Cerebellar cortex (tissue), 1 donor: ENCODE results near the gene DHTKD1.
"Not testable (repeated sequence)": the region's sequence is repeated elsewhere in the genome, so short reads cannot be mapped to it uniquely, and the experiment has no call there.

Experiments used
- DNase-seq: peaks from one replicate; pipeline ENCODE4 v3.0.0-alpha.2; 2015; ENCODE audit warnings: low spot score

Gene DHTKD1

DNA sequence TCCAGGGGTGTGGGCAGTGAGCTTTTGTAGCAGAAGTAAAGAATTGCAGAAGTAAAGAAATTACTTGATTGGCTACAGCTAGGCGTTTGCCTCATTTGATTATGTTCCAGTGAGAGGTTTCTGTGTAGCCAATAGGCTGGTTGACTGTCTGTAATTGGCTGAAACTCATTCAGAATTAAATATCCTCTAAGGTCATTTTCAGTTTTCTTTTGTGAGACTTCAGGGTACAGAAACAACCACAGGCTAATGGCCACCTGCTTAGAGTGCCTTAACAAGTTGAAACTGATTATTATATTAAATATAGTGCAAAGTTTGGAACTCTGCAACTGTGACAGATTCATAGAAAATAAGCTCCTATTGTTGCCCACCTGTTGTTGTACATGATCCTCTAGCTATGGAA, 71.3 kb downstream of the DHTKD1 start:
- DNase-seq = no peak

DNA sequence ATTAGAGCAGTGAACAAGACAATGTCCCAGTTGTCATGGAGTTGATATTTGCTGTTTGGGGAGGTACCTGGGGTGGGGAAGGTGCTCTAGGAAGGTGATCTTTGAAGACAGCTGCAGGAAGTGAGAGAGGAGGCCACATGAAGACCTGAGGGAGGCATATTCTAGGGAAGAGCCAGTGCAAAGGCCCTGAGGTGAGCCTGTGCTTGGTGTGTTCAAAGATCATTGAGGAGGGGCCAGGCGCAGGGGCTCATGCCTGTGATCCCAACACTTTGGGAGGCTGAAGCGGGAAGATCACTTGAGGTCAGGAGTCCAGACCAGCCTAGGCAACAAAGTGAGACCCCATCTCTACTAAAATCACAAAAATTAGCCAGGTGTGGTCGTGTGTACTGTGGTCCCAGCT, 75.8 kb downstream of the DHTKD1 start:
- DNase-seq = no peak

DNA sequence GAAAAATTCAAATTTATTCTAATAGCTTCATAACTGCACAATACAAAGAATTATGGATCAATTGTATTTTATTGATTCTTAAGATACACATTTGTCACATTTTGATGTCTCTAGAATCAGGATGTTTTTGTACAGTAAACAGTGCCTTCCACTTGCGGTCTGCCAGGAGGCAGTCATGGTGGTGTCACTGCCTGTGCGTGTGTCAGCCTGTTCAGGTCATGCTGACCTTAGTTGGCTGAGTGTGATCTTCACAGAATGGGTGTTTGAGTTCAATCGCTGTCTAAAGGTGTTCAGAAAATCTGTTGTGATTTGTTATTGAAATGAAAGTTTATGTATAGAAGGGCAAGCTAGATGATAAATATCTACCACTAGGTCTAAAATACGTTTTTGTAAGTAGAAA, 81.4 kb downstream of the DHTKD1 start:
- DNase-seq = no peak

DNA sequence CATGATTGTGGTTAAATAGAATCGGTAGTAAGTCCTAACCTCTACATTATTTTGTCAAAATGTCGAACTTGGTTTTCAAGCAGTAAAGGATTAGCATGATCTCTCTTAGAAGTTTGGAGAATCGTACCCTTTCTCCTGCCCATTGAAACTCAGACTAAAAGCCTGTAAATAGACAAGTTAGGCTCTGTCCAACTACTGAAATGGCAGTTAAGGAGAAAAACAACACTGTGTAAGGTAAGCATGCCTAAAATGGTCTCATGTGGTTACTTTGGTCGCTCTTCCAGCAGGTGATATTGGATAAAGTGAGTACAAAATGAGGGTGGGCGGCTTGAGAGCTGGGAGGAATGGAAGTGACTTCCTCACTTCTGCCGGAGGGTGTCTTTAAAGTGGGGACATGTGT, 85.8 kb downstream of the DHTKD1 start:
- DNase-seq = no peak

DNA sequence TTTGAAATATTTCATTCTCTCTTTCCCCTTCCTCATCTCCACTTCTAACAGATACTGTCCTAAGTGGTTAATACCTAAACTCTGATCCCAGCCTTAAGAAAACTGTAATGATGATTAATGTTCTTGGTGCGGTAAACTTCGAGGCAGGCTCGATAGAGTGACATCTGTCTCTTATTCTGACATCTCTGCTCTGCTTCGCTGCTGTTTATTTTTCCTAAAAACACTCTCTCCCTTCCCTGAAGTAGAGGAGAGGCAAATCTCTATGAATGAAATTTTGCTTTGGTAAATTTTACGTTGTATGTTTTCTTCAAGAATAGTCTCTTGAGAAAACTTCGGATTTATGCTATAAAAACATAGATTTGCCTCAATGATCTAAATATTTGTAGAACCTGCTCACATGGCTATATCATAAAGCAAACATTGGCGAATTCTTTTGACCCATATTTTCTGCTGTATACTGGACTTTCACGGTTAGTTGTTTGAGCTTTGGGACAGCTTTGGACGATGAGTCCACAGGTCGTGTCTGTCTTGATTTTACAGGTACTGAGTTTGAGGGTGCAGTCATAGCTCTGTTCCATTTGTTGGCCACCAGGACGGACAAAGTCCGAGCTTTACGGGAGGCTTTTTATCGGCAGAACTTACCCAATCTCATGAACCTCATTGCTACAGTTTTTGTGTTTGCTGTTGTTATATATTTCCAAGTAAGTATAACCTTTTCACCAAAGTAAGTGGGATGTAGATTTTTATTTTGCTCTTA, 87.8 kb downstream of the DHTKD1 start:
- no peak for DNase-seq

DNA sequence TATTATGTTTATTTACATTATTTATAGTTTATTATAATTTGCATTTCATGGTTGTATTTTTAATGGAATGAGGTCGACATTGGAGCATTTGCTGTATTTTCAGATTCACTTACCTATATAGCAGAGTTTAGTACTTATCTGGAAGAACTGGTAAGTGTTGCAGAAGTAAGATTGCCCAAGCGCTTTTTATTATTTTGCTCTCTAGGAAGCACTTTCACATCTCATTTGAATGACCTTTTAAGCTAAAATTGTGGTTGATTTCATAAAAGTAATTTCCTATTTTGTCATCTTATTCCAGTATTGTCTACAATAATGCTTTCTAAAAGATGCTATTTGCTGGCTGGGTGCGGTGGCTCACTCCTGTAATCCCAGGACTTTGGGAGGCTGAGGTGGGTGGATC, 89.4 kb downstream of the DHTKD1 start:
- no peak for DNase-seq

DNA sequence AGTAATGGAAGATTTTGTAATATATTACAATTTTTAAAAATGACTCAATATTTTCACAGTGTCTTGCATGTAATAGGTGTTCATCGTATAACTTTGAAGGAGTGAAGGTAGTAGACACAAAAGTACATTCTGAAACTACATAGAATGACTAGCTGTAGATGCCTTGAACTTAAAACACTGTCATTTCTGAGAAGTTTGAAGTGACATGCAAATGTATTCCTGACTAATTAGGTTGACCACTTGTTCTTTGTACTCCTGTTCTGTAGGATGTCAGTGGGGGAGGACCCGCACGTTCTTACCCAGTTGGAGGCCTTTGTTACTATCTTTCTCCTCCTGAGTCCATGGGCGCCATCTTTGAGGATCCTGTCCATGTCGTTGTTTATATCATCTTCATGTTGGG, 91.9 kb downstream of the DHTKD1 start:
- DNase-seq = no peak

DNA sequence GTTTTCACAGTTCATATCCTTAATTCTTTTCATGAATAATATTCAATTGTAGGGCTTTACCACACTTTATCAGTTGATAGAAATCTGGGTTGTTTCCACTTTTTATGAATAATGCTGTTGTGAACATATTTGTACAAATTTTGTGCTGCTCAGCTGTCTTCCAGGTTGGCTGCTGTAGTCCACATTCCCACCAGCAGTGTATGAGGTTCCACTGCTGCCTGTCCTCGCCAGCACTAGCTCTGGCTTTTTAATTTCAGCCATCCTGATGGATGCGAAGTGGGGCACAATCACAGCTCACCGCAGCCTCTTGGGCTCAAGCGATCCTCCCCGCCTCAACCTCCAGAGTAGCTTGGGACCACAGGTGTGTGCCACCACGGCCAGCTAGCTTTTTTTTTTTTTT, 94.2 kb downstream of the DHTKD1 start:
- no peak for DNase-seq

DNA sequence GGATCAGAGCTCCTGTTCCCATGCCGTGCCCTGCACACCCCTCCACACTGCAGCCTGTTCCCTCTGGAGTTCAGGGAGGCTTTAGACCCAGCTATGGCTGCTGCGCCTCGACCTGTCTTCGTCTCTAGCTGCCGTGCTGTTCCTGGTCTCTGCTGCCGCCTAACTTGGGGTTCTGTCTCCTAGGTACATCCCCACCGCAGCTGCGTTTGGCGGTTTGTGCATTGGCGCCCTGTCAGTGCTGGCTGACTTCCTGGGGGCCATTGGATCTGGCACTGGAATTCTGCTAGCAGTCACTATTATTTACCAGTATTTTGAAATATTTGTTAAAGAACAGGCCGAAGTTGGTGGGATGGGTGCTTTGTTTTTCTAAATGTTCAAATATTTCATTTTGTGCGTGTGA, 95.3 kb downstream of the DHTKD1 start:
- no peak for DNase-seq

DNA sequence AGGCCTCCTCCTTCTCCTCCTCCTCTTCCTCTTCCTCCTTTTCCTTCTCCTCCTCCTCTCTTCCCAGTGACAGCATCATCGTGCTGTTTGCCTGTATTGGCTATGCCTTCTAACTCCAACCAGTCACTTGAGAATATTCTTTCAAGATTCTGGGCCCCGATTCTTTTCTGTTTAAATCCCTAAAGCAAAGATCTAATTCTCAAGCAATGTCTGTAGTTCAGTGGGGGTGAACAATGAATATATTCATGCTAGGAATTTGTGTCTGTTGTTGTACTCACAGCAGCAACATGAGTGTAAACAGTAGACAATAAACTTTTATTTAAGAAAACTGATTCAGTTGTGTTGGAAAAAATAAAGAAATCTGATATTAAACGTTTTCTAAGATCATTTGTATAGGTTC, 96.3 kb downstream of the DHTKD1 start:
- DNase-seq = no peak

DNA sequence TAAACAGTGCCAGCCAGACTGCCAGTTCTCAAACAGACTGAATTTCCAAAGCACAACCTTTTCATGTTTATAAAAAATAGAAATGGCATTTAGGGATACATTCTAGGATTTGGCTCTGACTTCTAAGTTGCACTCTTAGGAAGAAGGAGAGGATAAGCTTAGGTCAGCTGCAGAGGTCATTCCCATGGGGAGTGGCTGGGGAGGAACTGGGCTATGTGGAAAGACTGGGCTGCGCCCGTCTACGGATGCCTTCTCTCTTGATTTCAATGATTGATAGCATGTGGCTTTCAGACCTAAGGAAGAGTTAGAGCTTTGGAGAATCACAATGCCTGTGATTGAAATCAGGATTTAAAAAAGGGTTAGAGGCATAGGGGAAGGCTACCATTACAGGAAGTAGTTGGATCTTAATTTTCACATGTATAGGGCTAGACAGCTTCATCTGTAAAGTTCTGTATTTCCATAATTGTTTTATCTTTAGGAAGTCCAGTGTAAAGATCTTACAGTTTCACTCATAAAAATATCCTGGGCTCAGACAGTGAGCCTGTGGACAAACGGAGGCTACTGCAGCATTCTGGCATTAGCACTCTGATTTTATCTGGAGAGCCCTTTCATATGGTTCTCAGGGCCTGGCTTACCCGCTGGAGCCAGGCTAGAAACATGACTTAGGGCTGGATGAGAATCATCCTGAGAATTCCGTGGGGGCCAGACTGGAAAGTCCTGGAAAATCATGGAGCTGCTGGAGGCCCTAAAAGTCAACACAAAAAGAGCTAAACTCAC, 97.4 kb downstream of the DHTKD1 start:
- no peak for DNase-seq

DNA sequence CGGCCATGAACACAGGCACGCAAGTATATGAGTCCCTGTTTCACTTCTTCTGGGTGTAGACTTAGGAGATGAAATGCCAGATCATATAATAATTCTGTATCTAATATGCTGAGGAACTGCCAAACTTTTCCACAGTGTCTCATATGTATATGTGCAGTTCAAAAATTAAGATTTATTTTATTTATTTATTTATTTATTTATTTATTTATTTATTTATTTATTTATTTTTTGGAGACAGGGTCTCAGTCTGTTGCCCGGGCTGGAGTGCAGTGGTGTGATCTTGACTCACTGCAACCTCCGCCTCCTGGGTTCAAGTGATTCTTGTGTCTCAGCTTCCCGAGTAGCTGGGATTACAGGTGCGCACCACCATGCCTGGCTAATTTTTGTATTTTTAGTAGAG, 102.8 kb downstream of the DHTKD1 start:
- DNase-seq = not testable (repeated sequence)
